HUES64 (cell line): ENCODE results near the gene RNF220.

Experiments used
- H3K27ac ChIP-seq: 2 replicates; pipeline ENCODE4 v1.7.0; 2013; ENCODE audit warnings: low read depth, low read length, inconsistent platforms
- H3K27me3 ChIP-seq: 2 replicates; pipeline ENCODE4 v1.6.1; 2013; ENCODE audit warnings: mild to moderate bottlenecking, low read length; ENCODE audit not compliant: insufficient read depth
- H3K36me3 ChIP-seq: 2 replicates; pipeline ENCODE4 v1.6.1; 2013; ENCODE audit warnings: mild to moderate bottlenecking, low read length; ENCODE audit not compliant: insufficient read depth
- H3K4me1 ChIP-seq: 2 replicates; pipeline ENCODE4 v1.6.1; 2013; ENCODE audit warnings: mild to moderate bottlenecking, low read length, moderate library complexity; ENCODE audit not compliant: insufficient read depth
- H3K4me3 ChIP-seq: 2 replicates; pipeline ENCODE4 v1.5.1; 2013; ENCODE audit warnings: mild to moderate bottlenecking, low read length, moderate library complexity
- H3K9ac ChIP-seq: 2 replicates; pipeline ENCODE4 v1.6.1; 2013; ENCODE audit warnings: mild to moderate bottlenecking, low read depth, low read length
- H3K9me3 ChIP-seq: 2 replicates; pipeline ENCODE4 v1.6.1; 2013; ENCODE audit warnings: low read depth, low read length; ENCODE audit not compliant: insufficient read depth
- WGBS: fragments of 150-250, 120-280 bp; methylation state at CpG from one replicate; pipeline ENCODE4 v1.1.7; 2013; ENCODE audit warnings: missing lambda C conversion rate; 5-methylcytosine and 5-hydroxymethylcytosine counted together

The RNF220 gene

GRCh38 chr1:44377925-44378784 lies 26.9 kb upstream of the RNF220 start:
- 68% methylated on average over 12 of the region's 12 CpGs for WGBS
- Histone ChIP-seq H3K9me3 (no peaks in the 10 kb centered on the region), H3K4me1 (no peaks in the 10 kb centered on the region; the same call in 1 of the 2 replicates), H3K4me3 (no peak overlapping the region), H3K9ac (no peak overlapping the region), H3K36me3 (no peaks in the 10 kb centered on the region), H3K27me3 (peaks cover 6% of the 10 kb centered on the region; the same call in 1 of the 2 replicates), H3K27ac (no peak overlapping the region)

GRCh38 chr1:44380666-44381177 lies 24.3 kb upstream of the RNF220 start:
- no peaks in the 10 kb centered on the region; the same call in 1 of the 2 replicates for H3K4me1 ChIP-seq
- no peak overlapping the region for H3K9ac ChIP-seq
- H3K9me3 ChIP-seq, result no peaks in the 10 kb centered on the region
- no peaks in the 10 kb centered on the region for H3K36me3 ChIP-seq
- H3K4me3 ChIP-seq, result no peak overlapping the region
- peaks cover 8% of the 10 kb centered on the region; the same call in 1 of the 2 replicates for H3K27me3 ChIP-seq
- 92% methylated on average over 3 of the region's 3 CpGs for WGBS
- H3K27ac ChIP-seq, result no peak overlapping the region

- Histone ChIP-seq H3K27ac (no peak overlapping the region), H3K9ac (no peak overlapping the region), H3K36me3 (no peaks in the 10 kb centered on the region), H3K4me3 (no peak overlapping the region), H3K4me1 (no peaks in the 10 kb centered on the region), H3K27me3 (no peaks in the 10 kb centered on the region; the same call in 1 of the 2 replicates), H3K9me3 (no peaks in the 10 kb centered on the region)
- WGBS, result 45% methylated on average over 2 of the region's 2 CpGs
These were observed 16.5 kb upstream of the RNF220 start for GRCh38 chr1:44388551-44388950.

GRCh38 chr1:44389437-44389836 lies 15.6 kb upstream of the RNF220 start:
- Histone ChIP-seq H3K27me3 (no peaks in the 10 kb centered on the region; the same call in 1 of the 2 replicates), H3K9ac (no peak overlapping the region), H3K27ac (no peak overlapping the region), H3K9me3 (no peaks in the 10 kb centered on the region), H3K36me3 (no peaks in the 10 kb centered on the region), H3K4me3 (no peak overlapping the region), H3K4me1 (no peaks in the 10 kb centered on the region)
- 92% methylated on average over 1 of the region's 1 CpG for WGBS

GRCh38 chr1:44390277-44390676 lies 14.8 kb upstream of the RNF220 start:
- H3K9ac ChIP-seq, result no peak overlapping the region
- H3K27me3 ChIP-seq, result no peaks in the 10 kb centered on the region; the same call in 1 of the 2 replicates
- no peaks in the 10 kb centered on the region for H3K4me1 ChIP-seq
- H3K4me3 ChIP-seq, result no peak overlapping the region
- H3K27ac ChIP-seq, result no peak overlapping the region
- WGBS, result 74% methylated on average over 1 of the region's 1 CpG
- no peaks in the 10 kb centered on the region for H3K9me3 ChIP-seq
- no peaks in the 10 kb centered on the region for H3K36me3 ChIP-seq

- Histone ChIP-seq H3K36me3 (no peaks in the 10 kb centered on the region), H3K9me3 (no peaks in the 10 kb centered on the region), H3K4me3 (no peak overlapping the region), H3K9ac (no peak overlapping the region), H3K4me1 (peaks cover 5% of the 10 kb centered on the region), H3K27ac (no peak overlapping the region), H3K27me3 (peaks cover 49% of the 10 kb centered on the region)
- WGBS, result 89% methylated on average over 8 of the region's 12 CpGs
These were observed 3.5 kb upstream of the RNF220 start for GRCh38 chr1:44401256-44402228.

- Histone ChIP-seq H3K9ac (peak overlapping the region; percentile 48; the same call in 1 of the 2 replicates), H3K4me3 (peak overlapping the region; percentile 74), H3K4me1 (peaks cover 25% of the 10 kb centered on the region), H3K36me3 (no peaks in the 10 kb centered on the region), H3K27me3 (peaks cover 66% of the 10 kb centered on the region), H3K9me3 (no peaks in the 10 kb centered on the region), H3K27ac (no peak overlapping the region)
- WGBS, result under 1% methylated on average over 60 of the region's 66 CpGs
These were observed 1.0 kb downstream of the RNF220 start for GRCh38 chr1:44405798-44406736.

- H3K4me3 ChIP-seq, result peak overlapping the region; percentile 74
- H3K9me3 ChIP-seq, result no peaks in the 10 kb centered on the region
- WGBS, result under 1% methylated on average over 50 of the region's 50 CpGs
- no peak overlapping the region for H3K27ac ChIP-seq
- H3K4me1 ChIP-seq, result peaks cover 25% of the 10 kb centered on the region
- peak overlapping the region; percentile 40; the same call in 1 of the 2 replicates for H3K9ac ChIP-seq
- H3K27me3 ChIP-seq, result peaks cover 70% of the 10 kb centered on the region
- H3K36me3 ChIP-seq, result peaks cover under 1% of the 10 kb centered on the region; the same call in 1 of the 2 replicates
These were observed 1.8 kb downstream of the RNF220 start for GRCh38 chr1:44406737-44407429.

GRCh38 chr1:44407430-44408211 lies 2.6 kb downstream of the RNF220 start:
- Histone ChIP-seq H3K27ac (no peak overlapping the region), H3K9me3 (no peaks in the 10 kb centered on the region), H3K36me3 (peaks cover 7% of the 10 kb centered on the region), H3K27me3 (peaks cover 77% of the 10 kb centered on the region), H3K4me1 (peaks cover 25% of the 10 kb centered on the region), H3K4me3 (peak overlapping the region; percentile 74), H3K9ac (peak overlapping the region; percentile 40; the same call in 1 of the 2 replicates)
- WGBS, result under 1% methylated on average over 85 of the region's 85 CpGs
